HG03520 (cell line): ENCODE data around the gene PRXL2B.

Experiments
- ATAC-seq: cut with Tn5 transposase; IDR thresholded peaks from one replicate; pipeline ENCODE4 v1.9.1; 2021; ENCODE audit warnings: mild to moderate bottlenecking, moderate library complexity; ENCODE audit not compliant: unreplicated experiment

Gene PRXL2B

GRCh38 chr1:2584686-2585317 lies 1.8 kb upstream of the PRXL2B start:
- no peak for ATAC-seq

- peak; percentile 28 for ATAC-seq
These were observed 1.1 kb upstream of the PRXL2B start for GRCh38 chr1:2585318-2586092.

GRCh38 chr1:2587071-2587859 lies 688 bp downstream of the PRXL2B start:
- peak; percentile 4 for ATAC-seq

- ATAC-seq: no peak
These were observed 1.4 kb downstream of the PRXL2B start for GRCh38 chr1:2587860-2588571.

GRCh38 chr1:2588661-2589430 lies 2.3 kb downstream of the PRXL2B start:
- no peak for ATAC-seq

GRCh38 chr1:2589431-2590232 lies 3.1 kb downstream of the PRXL2B start:
- ATAC-seq: no peak

- no peak for ATAC-seq
These were observed 3.9 kb downstream of the PRXL2B start for GRCh38 chr1:2590233-2591141.

GRCh38 chr1:2591233-2591580 lies 4.6 kb downstream of the PRXL2B start:
- no peak for ATAC-seq

GRCh38 chr1:2591581-2592261 lies 5.1 kb downstream of the PRXL2B start:
- ATAC-seq: no peak

- no peak for ATAC-seq
These were observed 6.1 kb downstream of the PRXL2B start for GRCh38 chr1:2592672-2593071.

GRCh38 chr1:2593251-2593878 lies 6.8 kb downstream of the PRXL2B start:
- ATAC-seq: no peak

- no peak for ATAC-seq
These were observed 7.5 kb downstream of the PRXL2B start for GRCh38 chr1:2594001-2594640.

GRCh38 chr1:2594641-2595131 lies 8.1 kb downstream of the PRXL2B start:
- no peak for ATAC-seq

GRCh38 chr1:2595261-2595811 lies 8.8 kb downstream of the PRXL2B start:
- ATAC-seq: no peak

- no peak for ATAC-seq
These were observed 9.4 kb downstream of the PRXL2B start for GRCh38 chr1:2595812-2596529.
